K562 treated with DMSO at 1 percent for 24 hours (cell line): ENCODE data around the gene LINC00237. TPM values are rescaled to one million over a fixed set of nuclear protein-coding genes. Genes with fewer than 3 reads are reported as not detected.

Source experiments
- total RNA-seq: library from RNA; unstranded; fragments of 300-600 nt; gene quantifications from 2 replicates; pipeline ENCODE4 v1.2.3, GENCODE V29; 2022; ENCODE audit warnings: low read depth; ENCODE audit not compliant: insufficient read depth

LINC00237 gene
- total RNA-seq = not detected in 2 replicates

GRCh38 chr20:21106171-21107017 is at the start of gene LINC00237:
LINC00237 (minus strand) TSS chr20:21106358.

GRCh38 chr20:21125849-21126580 is 19.9 kb upstream of the LINC00237 start, which contains the start of gene KIZ:
KIZ (plus strand) TSS chr20:21126082; CDS start chr20:21126116, 34 bp downstream.

Other genes starting within 250 kb of the LINC00237 start
- 11.8 and 12.6 TPM in 2 replicates for gene KIZ, start 19.7 kb upstream of the LINC00237 start, total RNA-seq
- 30.3 and 33.5 TPM in 2 replicates for gene XRN2, start 197.0 kb upstream of the LINC00237 start, total RNA-seq